IMR-90 (cell line): ENCODE data around the gene GLRX3. TPM values are rescaled to one million over a fixed set of nuclear protein-coding genes. Genes with fewer than 3 reads are reported as not detected.

Experiments
- ATAC-seq: fragments of 200-7000 bp; cut with Tn5 transposase; 2 replicates; pipeline ENCODE4 v1.9.1; 2020; ENCODE audit warnings: low read depth, mild to moderate bottlenecking, moderate library complexity
- BruUV-seq: library from RNA; stranded (reverse); fragments of 400-500 nt; replicated peaks from 2 replicates; lab custom pipeline; 2021; lab: Mats Ljungman, UMichigan
- CTCF ChIA-PET: fragments of 300-600 bp; formaldehyde crosslinking; extraction: SDS; loops from one replicate; lab custom pipeline; 2021; ENCODE audit warnings: antibody characterized with exemption; lab: Yijun Ruan, JAX
- POLR2A ChIA-PET: fragments of 300-600 bp; sonication (Branson Sonifier 250); formaldehyde crosslinking; loops from one replicate; lab custom pipeline; 2022; ENCODE audit warnings: antibody characterized with exemption; ENCODE audit not compliant: unreplicated experiment; lab: Charles Lee
- DNase-seq: peaks from one replicate; pipeline ENCODE4 v3.0.0; 2013
- H2AFZ ChIP-seq: replicated peaks from 2 replicates; pipeline ENCODE3; 2013; ENCODE audit warnings: low read length, mild to moderate bottlenecking; ENCODE audit not compliant: poor library complexity
- H2AK5ac ChIP-seq: 2 replicates; pipeline ENCODE4 v1.6.1; 2013; ENCODE audit warnings: low read depth, low read length, inconsistent platforms
- H2AK9ac ChIP-seq: replicated peaks from 2 replicates; pipeline ENCODE3; 2013; ENCODE audit warnings: mild to moderate bottlenecking, low read depth, low read length, moderate library complexity; ENCODE audit not compliant: poor library complexity
- H2BK120ac ChIP-seq: 2 replicates; pipeline ENCODE4 v1.6.1; 2013; ENCODE audit warnings: low read depth, low read length, inconsistent platforms
- H2BK15ac ChIP-seq: 3 replicates; pipeline ENCODE4 v1.6.1; 2013; ENCODE audit warnings: low read depth, low read length, inconsistent platforms
- H2BK20ac ChIP-seq: 2 replicates; pipeline ENCODE4 v1.6.1; 2013; ENCODE audit warnings: low read depth, mild to moderate bottlenecking, inconsistent platforms, low read length, moderate library complexity
- H2BK5ac ChIP-seq: 2 replicates; pipeline ENCODE4 v1.6.1; 2013; ENCODE audit warnings: mild to moderate bottlenecking, low read depth, low read length, inconsistent platforms; ENCODE audit not compliant: poor library complexity, severe bottlenecking
- H3K14ac ChIP-seq: replicated peaks from 2 replicates; pipeline ENCODE4 v1.6.1; 2013; ENCODE audit warnings: low read depth, low read length, inconsistent platforms
- H3K18ac ChIP-seq: 2 replicates; pipeline ENCODE4 v1.6.1; 2013; ENCODE audit warnings: low read depth, low read length, control low read depth
- H3K23ac ChIP-seq: 2 replicates; pipeline ENCODE4 v1.6.1; 2013; ENCODE audit warnings: low read depth, low read length, inconsistent platforms
- H3K27ac ChIP-seq: 2 replicates; pipeline ENCODE4 v1.5.1; 2013; ENCODE audit warnings: mild to moderate bottlenecking, control low read depth, low read length; ENCODE audit not compliant: insufficient read depth
- H3K27me3 ChIP-seq: 2 replicates; pipeline ENCODE4 v1.6.1; 2013; ENCODE audit warnings: low read length; ENCODE audit not compliant: control insufficient read depth, insufficient read depth
- H3K36me3 ChIP-seq: 2 replicates; pipeline ENCODE4 v1.6.1; 2013; ENCODE audit warnings: low read length, mixed read lengths; ENCODE audit not compliant: control insufficient read depth, insufficient read depth
- H3K4ac ChIP-seq: 2 replicates; pipeline ENCODE4 v1.6.1; 2013; ENCODE audit warnings: low read depth, low read length, inconsistent platforms
- H3K4me1 ChIP-seq: 2 replicates; pipeline ENCODE4 v1.6.1; 2013; ENCODE audit warnings: low read length, mixed read lengths; ENCODE audit not compliant: control insufficient read depth, insufficient read depth
- H3K4me2 ChIP-seq: 2 replicates; pipeline ENCODE4 v1.6.1; 2013; ENCODE audit warnings: low read depth, mild to moderate bottlenecking, control low read depth, low read length, moderate library complexity
- H3K4me3 ChIP-seq: 2 replicates; pipeline ENCODE4 v1.5.1; 2013; ENCODE audit warnings: low read depth, mild to moderate bottlenecking, control low read depth, low read length, moderate library complexity; ENCODE audit not compliant: insufficient read depth
- H3K56ac ChIP-seq: 2 replicates; pipeline ENCODE4 v1.6.1; 2013; ENCODE audit warnings: low read length, inconsistent platforms; ENCODE audit not compliant: insufficient read depth; ENCODE audit errors: extremely low read depth
- H3K79me1 ChIP-seq, 2 experiments: 2 replicates each; pipeline ENCODE4 v1.6.1; 2013; ENCODE audit warnings: low read length in 2 of 2, inconsistent platforms in 1 of 2, low read depth in 1 of 2
- H3K9ac ChIP-seq: 2 replicates; pipeline ENCODE4 v1.6.1; 2013; ENCODE audit warnings: low read depth, low read length, control low read depth
- H3K9me1 ChIP-seq: 2 replicates; pipeline ENCODE4 v1.6.1; 2013; ENCODE audit warnings: low read length, inconsistent platforms; ENCODE audit not compliant: insufficient read depth
- H3K9me3 ChIP-seq: 2 replicates; pipeline ENCODE4 v1.6.1; 2013; ENCODE audit warnings: low read length; ENCODE audit not compliant: control insufficient read depth, insufficient read depth
- H4K20me1 ChIP-seq: 2 replicates; pipeline ENCODE4 v1.6.1; 2013; ENCODE audit warnings: low read length, inconsistent platforms; ENCODE audit not compliant: insufficient read depth
- H4K5ac ChIP-seq: 2 replicates; pipeline ENCODE4 v1.6.1; 2013; ENCODE audit warnings: mild to moderate bottlenecking, low read depth, low read length, control low read depth
- H4K8ac ChIP-seq, 2 experiments: 2 replicates each; pipeline ENCODE4 v1.6.1; 2013; ENCODE audit warnings: low read depth in 2 of 2, low read length in 2 of 2, control low read depth in 1 of 2, inconsistent platforms in 1 of 2
- H4K91ac ChIP-seq: 2 replicates; pipeline ENCODE4 v1.6.1; 2013; ENCODE audit warnings: low read depth, low read length, inconsistent platforms; ENCODE audit not compliant: insufficient read depth
- BHLHE40 ChIP-seq: fragments of 150-350 bp; IDR thresholded peaks from 2 replicates; pipeline ENCODE4 v1.6.1; 2016; ENCODE audit warnings: mild to moderate bottlenecking, low read depth, low read length
- CEBPB ChIP-seq: IDR thresholded peaks from 2 replicates; pipeline ENCODE4 v1.6.1; 2012; ENCODE audit warnings: low read depth, low read length, improper control_type of control experiment
- CHD1 ChIP-seq: IDR thresholded peaks from 2 replicates; pipeline ENCODE4 v1.6.1; 2012; ENCODE audit warnings: low read depth, low read length, improper control_type of control experiment
- CTCF ChIP-seq: conservative IDR thresholded peaks from 2 replicates; pipeline ENCODE4 v1.5.1; 2012; ENCODE audit warnings: mild to moderate bottlenecking, low read depth, low read length, improper control_type of control experiment
- FOS ChIP-seq: fragments of 150-350 bp; IDR thresholded peaks from 2 replicates; pipeline ENCODE4 v1.6.1; 2016; ENCODE audit warnings: low read depth, low read length
- MAFK ChIP-seq: IDR thresholded peaks from 2 replicates; pipeline ENCODE4 v1.6.1; 2012; ENCODE audit warnings: low read depth, low read length, improper control_type of control experiment
- MAZ ChIP-seq: IDR thresholded peaks from 2 replicates; pipeline ENCODE4 v1.6.1; 2012; ENCODE audit warnings: low read depth, mild to moderate bottlenecking, low read length, improper control_type of control experiment, moderate library complexity, borderline replicate concordance
- MXI1 ChIP-seq: IDR thresholded peaks from 2 replicates; pipeline ENCODE4 v1.6.1; 2012; ENCODE audit warnings: low read depth, mild to moderate bottlenecking, low read length, moderate library complexity, borderline replicate concordance
- NFE2L2 ChIP-seq: fragments of 150-350 bp; IDR thresholded peaks from 2 replicates; pipeline ENCODE4 v1.6.1; 2016; ENCODE audit warnings: low read depth, mild to moderate bottlenecking, low read length
- POLR2A ChIP-seq: IDR thresholded peaks from 2 replicates; pipeline ENCODE4 v1.6.1; 2012; ENCODE audit warnings: mild to moderate bottlenecking, low read depth, low read length
- RAD21 ChIP-seq: IDR thresholded peaks from 2 replicates; pipeline ENCODE4 v1.6.1; 2012; ENCODE audit warnings: low read length, improper control_type of control experiment
- RCOR1 ChIP-seq: IDR thresholded peaks from 2 replicates; pipeline ENCODE4 v1.6.1; 2012; ENCODE audit warnings: mild to moderate bottlenecking, low read length, improper control_type of control experiment; ENCODE audit not compliant: insufficient replicate concordance
- RFX5 ChIP-seq: IDR thresholded peaks from 2 replicates; pipeline ENCODE4 v1.8.0; 2012; ENCODE audit warnings: low read depth, mild to moderate bottlenecking, low read length, moderate library complexity
- SMC3 ChIP-seq: fragments of 150-350 bp; IDR thresholded peaks from 2 replicates; pipeline ENCODE4 v1.6.1; 2016; ENCODE audit warnings: low read depth, mild to moderate bottlenecking, antibody characterized with exemption, low read length, moderate library complexity
- WGBS, 2 experiments: methylation state at CpG; one replicate each; pipeline versions ENCODE4 v1.1.5 to v1.1.7; 2013; ENCODE audit warnings: missing lambda C conversion rate in 2 of 2; ENCODE audit not compliant: insufficient read length in 1 of 2; ENCODE audit errors: extremely low coverage in 2 of 2; 5-methylcytosine and 5-hydroxymethylcytosine counted together
- dilution Hi-C: fragments of 300-500 bp; cut with HindIII; formaldehyde crosslinking; loops from one replicate; pipeline ENCODE4 v1.14.3; 2018; ENCODE audit warnings: low sequenced_read_pairs; ENCODE audit not compliant: unreplicated experiment
- in situ Hi-C: fragments of 300-500 bp; cut with MboI; formaldehyde crosslinking; loops from 3 replicates; pipeline ENCODE4 v1.14.3; 2019; ENCODE audit warnings: low sequenced_read_pairs, inconsistent platforms, mixed read lengths
- intact Hi-C: fragments of 100-400 bp; cut with micrococcal nuclease; formaldehyde crosslinking; loops from 2 replicates; pipeline ENCODE4 v1.10.0; 2022
- polyA plus RNA-seq, 3 experiments: library from polyadenylated mRNA; depleted of rRNA; stranded (reverse); fragments of >200 nt; gene quantifications; 2 replicates each; pipeline ENCODE4 v1.2.3, GENCODE V29; 2012; ENCODE audit warnings: low replicate concordance in 1 of 3
- total RNA-seq: library from RNA; depleted of rRNA; stranded (reverse); fragments of >200 nt; gene quantifications from 2 replicates; pipeline ENCODE4 v1.2.3, GENCODE V29; 2012

Gene GLRX3
- total and polyA plus RNA-seq, 2 of the 4 experiments (the other 2 are of a cell fraction): 78.7 to 81.7 TPM

- TF ChIP-seq FOS: no peak
Observed at GRCh38 chr10:130220251-130221185, 84.3 kb downstream of the GLRX3 start (continued).

- Histone ChIP-seq H3K4me3 (no peak overlapping the region), H3K4me2 (no peak overlapping the region), H3K14ac (no peak overlapping the region), H2BK15ac (no peak overlapping the region), H3K4ac (no peak overlapping the region), H4K8ac (no peak overlapping the region), H3K36me3 (no peaks in the 10 kb centered on the region), H3K18ac (no peak overlapping the region), H3K56ac (no peak overlapping the region), H3K23ac (no peak overlapping the region), H3K27me3 (no peaks in the 10 kb centered on the region), H2BK20ac (no peak overlapping the region), H3K9me3 (peaks cover 26% of the 10 kb centered on the region), H4K5ac (no peak overlapping the region), H2BK120ac (no peak overlapping the region), H3K4me1 (no peaks in the 10 kb centered on the region), H2AK9ac (no peak overlapping the region), H4K91ac (no peak overlapping the region), H2AK5ac (no peak overlapping the region), H3K9me1 (no peaks in the 10 kb centered on the region), H3K79me1 (no peaks in the 10 kb centered on the region), H3K27ac (no peak overlapping the region), H3K9ac (no peak overlapping the region), H2BK5ac (no peak overlapping the region), H2AFZ (no peak overlapping the region), H4K20me1 (no peaks in the 10 kb centered on the region)
- ATAC-seq (no peak), DNase-seq (no peak)
- in situ Hi-C loops: no loop called here
- 73% methylated on average over 3 of the region's 15 CpGs; no CpG with 5 or more reads in 1 of the 2 experiments for WGBS, 2 experiments
- no TSS peak for BruUV-seq
- intact Hi-C loops: no loop called here
- CTCF ChIA-PET: no interaction called here
- POLR2A ChIA-PET: no interaction called here
- dilution Hi-C loops: no loop called here
- TF ChIP-seq CHD1: no peak
- TF ChIP-seq RCOR1: no peak
- no peak for TF ChIP-seq RAD21
- no peak for TF ChIP-seq POLR2A
- TF ChIP-seq MXI1: no peak
- TF ChIP-seq MAFK: no peak
- no peak for TF ChIP-seq FOS
- no peak for TF ChIP-seq CTCF
- no peak for TF ChIP-seq SMC3
- no peak for TF ChIP-seq CEBPB
- TF ChIP-seq BHLHE40: no peak
- TF ChIP-seq MAZ: no peak
- no peak for TF ChIP-seq RFX5
- no peak for TF ChIP-seq NFE2L2
Observed at GRCh38 chr10:130221456-130222375, 85.5 kb downstream of the GLRX3 start.
